Natural killer cell (primary cell): ENCODE results near the gene TMEM145. TPM values are rescaled to one million over a fixed set of nuclear protein-coding genes. Genes with fewer than 3 reads are reported as not detected.
"Not testable (repeated sequence)": the region's sequence is repeated elsewhere in the genome, so short reads cannot be mapped to it uniquely, and the experiment has no call there.

Source experiments
- ATAC-seq, 3 donors: fragments of 150-1000 bp in 2 of 3; fragments of 200-7000 bp in 1 of 3; cut with Tn5 transposase; 1 replicate in 1 of 3; 2 replicates in 2 of 3; pipeline ENCODE4 v1.10.0; 2021; ENCODE audit warnings: mild to moderate bottlenecking in 2 of 3, moderate library complexity in 2 of 3
- DNase-seq, 2 donors: peaks; one replicate each; pipeline versions ENCODE4 v3.0.0 to v3.0.0-alpha.2; 2013 to 2021; ENCODE audit warnings: mixed read lengths in 1 of 2
- H3K27ac ChIP-seq: one replicate; pipeline ENCODE4 v1.5.1; 2013; ENCODE audit warnings: mild to moderate bottlenecking, low read length
- H3K27me3 ChIP-seq: one replicate; pipeline ENCODE4 v1.6.1; 2013; ENCODE audit warnings: low read length; ENCODE audit not compliant: control insufficient read depth, insufficient read depth
- H3K36me3 ChIP-seq: one replicate; pipeline ENCODE4 v1.6.1; 2013; ENCODE audit warnings: low read length; ENCODE audit not compliant: control insufficient read depth, insufficient read depth
- H3K4me1 ChIP-seq: one replicate; pipeline ENCODE4 v1.6.1; 2013; ENCODE audit warnings: low read length; ENCODE audit not compliant: control insufficient read depth, insufficient read depth
- H3K4me3 ChIP-seq: one replicate; pipeline ENCODE4 v1.5.1; 2013; ENCODE audit warnings: low read length
- H3K9me3 ChIP-seq: one replicate; pipeline ENCODE4 v1.6.1; 2013; ENCODE audit warnings: low read length; ENCODE audit not compliant: control insufficient read depth, insufficient read depth
- H3K27ac Mint-ChIP-seq, 2 donors: one replicate each; pipeline ENCODE4 v1.8.0; 2022; ENCODE audit warnings: mild to moderate bottlenecking in 2 of 2, mixed read lengths in 2 of 2, moderate library complexity in 1 of 2
- H3K27me3 Mint-ChIP-seq, 2 donors: one replicate each; pipeline ENCODE4 v1.8.0; 2022; ENCODE audit warnings: low read depth in 2 of 2, mixed read lengths in 2 of 2
- H3K36me3 Mint-ChIP-seq: one replicate; pipeline ENCODE4 v1.8.0; 2022; ENCODE audit warnings: mixed read lengths
- H3K4me1 Mint-ChIP-seq, 2 donors: one replicate each; pipeline ENCODE4 v1.8.0; 2022; ENCODE audit warnings: mixed read lengths in 2 of 2
- H3K4me3 Mint-ChIP-seq: one replicate; pipeline ENCODE4 v1.8.0; 2022; ENCODE audit warnings: mild to moderate bottlenecking, moderate library complexity, mixed read lengths
- H3K9me3 Mint-ChIP-seq, 2 donors: one replicate each; pipeline ENCODE4 v1.8.0; 2022; ENCODE audit warnings: mixed read lengths in 2 of 2
- CTCF ChIP-seq: fragments of 200-600 bp; IDR thresholded peaks from one replicate; pipeline ENCODE4 v1.8.0; 2022; ENCODE audit warnings: antibody characterized with exemption
- WGBS: methylation state at CpG from one replicate; pipeline ENCODE4 v1.1.7; 2013; ENCODE audit warnings: missing lambda C conversion rate; ENCODE audit not compliant: insufficient coverage; 5-methylcytosine and 5-hydroxymethylcytosine counted together
- intact Hi-C: fragments of 100-400 bp; cut with micrococcal nuclease; formaldehyde crosslinking; loops from one replicate; pipeline ENCODE4 v1.14.2; 2022
- total RNA-seq, 4 donors: library from RNA; stranded (reverse); fragments of 120-200 nt in 1 of 4; gene quantifications; one replicate each; pipeline versions ENCODE4 v1.2.3 to v1.2.4, GENCODE V29; 2013 to 2022

TMEM145 gene
- not detected for total RNA-seq
- not detected for total RNA-seq (2013)

GRCh38 chr19:42313096-42313839, at the start of gene TMEM145:
TMEM145 (plus strand) TSS chr19:42313309; CDS start chr19:42313377, 68 bp downstream.
- TF ChIP-seq CTCF: no peak
- under 1% methylated on average over 67 of the region's 67 CpGs for WGBS

GRCh38 chr19:42266105-42266504, 47.0 kb upstream of the TMEM145 start:
- H3K27me3 ChIP-seq, H3K27me3 Mint-ChIP-seq, H3K27ac ChIP-seq, H3K36me3 Mint-ChIP-seq, H3K4me3 Mint-ChIP-seq, H3K9me3 Mint-ChIP-seq, H3K4me3 ChIP-seq, intact Hi-C loops, ATAC-seq, H3K36me3 ChIP-seq, DNase-seq, H3K4me1 Mint-ChIP-seq, H3K27ac Mint-ChIP-seq, H3K9me3 ChIP-seq: not testable (repeated sequence)
- peaks cover 24% of the 10 kb centered on the region for H3K4me1 ChIP-seq
- 86% methylated on average over 2 of the region's 4 CpGs for WGBS

More at GRCh38 chr19:42313096-42313839, at the start of gene TMEM145:
- Mint-ChIP-seq H3K9me3 (no peaks in the 10 kb centered on the region), H3K4me3 (peak within 1 kb of the TSS; percentile 81), H3K27ac (no peak within 1 kb of the TSS), H3K27me3 (peaks cover 23 to 39% of the 10 kb centered on the region in 2 donors), H3K36me3 (no peaks in the 10 kb centered on the region), H3K4me1 (peaks cover 23 to 34% of the 10 kb centered on the region in 2 donors)
- DNase-seq (peak in 1 of 2 donors; percentile 60), ATAC-seq (peak; percentile 63 to 79 (median 68))
- Histone ChIP-seq H3K27ac (no peak within 1 kb of the TSS), H3K4me3 (no peak within 1 kb of the TSS), H3K4me1 (peaks cover 36% of the 10 kb centered on the region), H3K36me3 (no peaks in the 10 kb centered on the region), H3K9me3 (no peaks in the 10 kb centered on the region), H3K27me3 (peaks cover 25% of the 10 kb centered on the region)
- intact Hi-C loops: no loop called here

- H3K9me3 Mint-ChIP-seq, H3K36me3 ChIP-seq, H3K27ac Mint-ChIP-seq, H3K4me3 ChIP-seq, H3K9me3 ChIP-seq, H3K27me3 Mint-ChIP-seq, ATAC-seq, DNase-seq, H3K27me3 ChIP-seq, H3K4me3 Mint-ChIP-seq, intact Hi-C loops, H3K36me3 Mint-ChIP-seq, H3K4me1 Mint-ChIP-seq: not testable (repeated sequence)
- WGBS: 93% methylated on average over 10 of the region's 25 CpGs
- H3K4me1 ChIP-seq: peaks cover 32% of the 10 kb centered on the region
- peak overlapping the region; percentile 98 for H3K27ac ChIP-seq
These were observed 46.0 kb upstream of the TMEM145 start for GRCh38 chr19:42266928-42267603.

- no peak overlapping the region for H3K4me3 Mint-ChIP-seq
- no peaks in the 10 kb centered on the region for H3K27me3 ChIP-seq
- no peaks in the 10 kb centered on the region for H3K4me1 Mint-ChIP-seq
- H3K9me3 Mint-ChIP-seq: no peaks in the 10 kb centered on the region
- no peak for ATAC-seq
- H3K36me3 ChIP-seq: peaks cover 9% of the 10 kb centered on the region
- DNase-seq: no peak
- WGBS: 20% methylated on average over 13 of the region's 13 CpGs
- no peak for TF ChIP-seq CTCF
- peaks cover 0 to under 1% of the 10 kb centered on the region in 2 donors for H3K27me3 Mint-ChIP-seq
- H3K36me3 Mint-ChIP-seq: no peaks in the 10 kb centered on the region
- no peaks in the 10 kb centered on the region for H3K9me3 ChIP-seq
- H3K4me1 ChIP-seq: peaks cover 32% of the 10 kb centered on the region
- H3K4me3 ChIP-seq: peak overlapping the region; percentile 84
- peak overlapping the region; percentile 98 for H3K27ac ChIP-seq
- no peak overlapping the region for H3K27ac Mint-ChIP-seq
- intact Hi-C loops: loop anchor here (1.0 kb wide), 4 partner anchors 12 to 50 kb away; partner anchors contain the start of genes DEDD2 and ERF
These were observed 45.4 kb upstream of the TMEM145 start for GRCh38 chr19:42267644-42268141.
